ENCODE data around the gene B4GALNT1. TPM values are rescaled to one million over a fixed set of nuclear protein-coding genes. Genes with fewer than 3 reads are reported as not detected.

The B4GALNT1 gene
- total RNA-seq, 1 donor from 2014 or later, result 83.9 TPM

DNA sequence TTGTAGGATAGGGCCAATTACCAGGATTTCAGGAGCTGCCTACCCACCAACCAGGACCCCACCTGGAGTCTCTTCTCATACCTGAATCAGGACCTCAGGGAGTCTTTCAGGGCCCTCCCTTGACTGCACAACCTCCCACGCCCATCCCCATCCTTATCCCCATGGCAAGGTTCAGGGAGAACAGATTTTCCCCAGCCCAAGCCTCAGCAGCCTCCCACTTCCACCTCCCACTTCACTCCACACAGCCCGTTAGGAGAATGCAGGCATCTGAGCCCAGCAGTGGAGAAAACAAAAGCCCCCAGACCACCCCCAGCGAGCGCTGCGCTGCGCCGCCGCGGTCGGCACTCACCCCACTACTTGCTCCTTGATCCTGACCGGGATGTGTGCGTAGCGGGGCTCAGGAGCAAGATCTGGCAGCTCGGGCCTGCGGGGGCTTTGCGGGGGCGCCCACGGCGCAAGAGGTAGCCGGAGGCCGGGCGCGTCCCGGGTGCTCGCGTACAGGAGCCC is 1.4 kb downstream of the B4GALNT1 start:
- Mint-ChIP-seq H3K4me1 (ENCODE audit: low read depth, unreplicated experiment) (peaks cover 16% of the 10 kb centered on the region), H3K27me3 (ENCODE audit: unreplicated experiment) (peaks cover 41% of the 10 kb centered on the region), H3K27ac (ENCODE audit: unreplicated experiment) (peak overlapping the region; percentile 48), H3K9me3 (ENCODE audit: unreplicated experiment) (peaks cover 9% of the 10 kb centered on the region), H3K36me3 (ENCODE audit: unreplicated experiment) (peaks cover 5% of the 10 kb centered on the region), H3K4me3 (ENCODE audit: unreplicated experiment) (peak overlapping the region; percentile 93)
- TF ChIP-seq, protein P1, sequence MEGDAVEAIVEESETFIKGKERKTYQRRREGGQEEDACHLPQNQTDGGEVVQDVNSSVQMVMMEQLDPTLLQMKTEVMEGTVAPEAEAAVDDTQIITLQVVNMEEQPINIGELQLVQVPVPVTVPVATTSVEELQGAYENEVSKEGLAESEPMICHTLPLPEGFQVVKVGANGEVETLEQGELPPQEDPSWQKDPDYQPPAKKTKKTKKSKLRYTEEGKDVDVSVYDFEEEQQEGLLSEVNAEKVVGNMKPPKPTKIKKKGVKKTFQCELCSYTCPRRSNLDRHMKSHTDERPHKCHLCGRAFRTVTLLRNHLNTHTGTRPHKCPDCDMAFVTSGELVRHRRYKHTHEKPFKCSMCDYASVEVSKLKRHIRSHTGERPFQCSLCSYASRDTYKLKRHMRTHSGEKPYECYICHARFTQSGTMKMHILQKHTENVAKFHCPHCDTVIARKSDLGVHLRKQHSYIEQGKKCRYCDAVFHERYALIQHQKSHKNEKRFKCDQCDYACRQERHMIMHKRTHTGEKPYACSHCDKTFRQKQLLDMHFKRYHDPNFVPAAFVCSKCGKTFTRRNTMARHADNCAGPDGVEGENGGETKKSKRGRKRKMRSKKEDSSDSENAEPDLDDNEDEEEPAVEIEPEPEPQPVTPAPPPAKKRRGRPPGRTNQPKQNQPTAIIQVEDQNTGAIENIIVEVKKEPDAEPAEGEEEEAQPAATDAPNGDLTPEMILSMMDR (IDR thresholded peaks at IDR 0.05; ENCODE audit: partially characterized antibody, unreplicated experiment), result no peak
- DNase-seq, result no peak

DNA sequence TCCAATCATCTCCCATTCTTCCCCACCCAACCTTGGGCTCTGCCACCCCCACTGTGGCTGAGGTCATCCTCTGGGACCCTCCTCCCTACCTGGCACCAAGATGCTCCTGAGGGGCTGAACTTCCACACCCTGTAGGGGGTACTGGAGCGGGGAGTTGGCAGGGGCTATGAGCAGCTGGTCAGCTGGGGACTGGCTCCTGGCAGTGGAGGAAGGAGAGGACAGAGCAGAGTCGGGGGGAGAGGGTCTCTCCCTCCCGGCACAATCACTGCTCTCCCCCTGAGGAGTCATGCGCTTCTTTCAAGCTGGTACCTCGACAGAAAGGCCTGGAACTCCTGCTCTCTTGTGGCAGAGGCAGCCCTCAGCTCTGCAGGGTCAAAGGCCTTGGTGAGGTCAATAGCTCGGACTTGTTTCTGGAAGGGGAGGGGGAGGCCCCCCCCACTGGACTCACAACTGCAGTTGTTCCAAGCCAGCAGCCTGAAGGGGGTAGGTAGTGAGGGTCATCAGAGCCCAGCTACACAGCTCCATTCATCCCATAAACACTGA is 2.0 kb downstream of the B4GALNT1 start:
- TF ChIP-seq, protein P1 (IDR thresholded peaks at IDR 0.05; ENCODE audit: partially characterized antibody, unreplicated experiment), result no peak
- DNase-seq, result no peak
- Mint-ChIP-seq H3K4me3 (ENCODE audit: unreplicated experiment) (peak overlapping the region; percentile 93), H3K36me3 (ENCODE audit: unreplicated experiment) (peaks cover 5% of the 10 kb centered on the region), H3K27me3 (ENCODE audit: unreplicated experiment) (peaks cover 45% of the 10 kb centered on the region), H3K27ac (ENCODE audit: unreplicated experiment) (peak overlapping the region; percentile 55), H3K9me3 (ENCODE audit: unreplicated experiment) (peaks cover 12% of the 10 kb centered on the region), H3K4me1 (ENCODE audit: low read depth, unreplicated experiment) (peaks cover 21% of the 10 kb centered on the region)

DNA sequence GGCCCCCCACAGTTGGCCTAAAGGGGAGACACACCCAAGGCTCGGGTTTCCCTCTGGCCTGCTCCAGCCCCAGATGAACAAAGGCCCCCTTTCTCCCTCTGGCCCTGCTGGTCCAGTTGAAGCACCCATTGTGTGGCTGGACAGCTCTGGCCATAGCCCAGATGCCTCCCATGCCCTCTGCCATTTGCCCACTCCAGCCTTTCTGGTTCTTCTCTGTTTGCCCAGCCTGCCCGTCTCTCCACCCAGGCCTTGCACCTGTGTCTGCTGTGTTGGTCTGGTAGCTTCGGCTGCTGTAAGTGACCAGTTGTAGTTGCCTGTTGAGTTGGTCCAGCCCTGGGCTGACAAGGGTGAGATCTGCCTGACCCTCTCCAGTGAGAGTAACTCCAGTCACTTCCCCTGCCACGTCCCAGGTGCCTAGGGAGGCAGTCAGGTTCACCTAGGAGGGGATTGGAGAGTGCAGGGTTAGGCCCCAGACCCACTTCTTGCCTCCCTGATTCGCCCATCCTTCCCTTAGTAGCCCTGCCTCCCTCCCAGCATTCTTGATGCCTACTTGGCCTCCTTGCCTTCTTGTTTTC is 3.0 kb downstream of the B4GALNT1 start:
- H3K36me3 Mint-ChIP-seq (ENCODE audit: unreplicated experiment), result peaks cover 5% of the 10 kb centered on the region
- DNase-seq, result no peak
- H3K27me3 Mint-ChIP-seq (ENCODE audit: unreplicated experiment), result peaks cover 47% of the 10 kb centered on the region
- peaks cover 24% of the 10 kb centered on the region for H3K4me1 Mint-ChIP-seq (ENCODE audit: low read depth, unreplicated experiment)
- no peak overlapping the region for H3K27ac Mint-ChIP-seq (ENCODE audit: unreplicated experiment)
- H3K9me3 Mint-ChIP-seq (ENCODE audit: unreplicated experiment), result peaks cover 12% of the 10 kb centered on the region
- TF ChIP-seq, protein P1 (IDR thresholded peaks at IDR 0.05; ENCODE audit: partially characterized antibody, unreplicated experiment), result no peak
- peak overlapping the region; percentile 93 for H3K4me3 Mint-ChIP-seq (ENCODE audit: unreplicated experiment)

GRCh38 chr12:57628280-57629191 is 4.5 kb downstream of the B4GALNT1 start:
- Mint-ChIP-seq H3K27me3 (ENCODE audit: unreplicated experiment) (peaks cover 53% of the 10 kb centered on the region), H3K4me3 (ENCODE audit: unreplicated experiment) (peak overlapping the region; percentile 55), H3K27ac (ENCODE audit: unreplicated experiment) (no peak overlapping the region), H3K36me3 (ENCODE audit: unreplicated experiment) (peaks cover 12% of the 10 kb centered on the region), H3K9me3 (ENCODE audit: unreplicated experiment) (peaks cover 16% of the 10 kb centered on the region), H3K4me1 (ENCODE audit: low read depth, unreplicated experiment) (peaks cover 24% of the 10 kb centered on the region)
- TF ChIP-seq, protein P1 (IDR thresholded peaks at IDR 0.05; ENCODE audit: partially characterized antibody, unreplicated experiment), result no peak
- DNase-seq, result no peak

Measured in glutamatergic neuron (in vitro differentiated cells).